K562 (cell line): ENCODE measurements around the gene TDRKH. TPM values are rescaled to one million over a fixed set of nuclear protein-coding genes. Genes with fewer than 3 reads are reported as not detected.

ENCODE experiments used
- MAZ ChIP-seq, 2 experiments: fragments of 450-650 bp in 1 of 2; sonication (generic) in 1 of 2; formaldehyde crosslinking; IDR thresholded peaks in 1 of 2; conservative IDR thresholded peaks in 1 of 2; 2 replicates each; pipeline versions ENCODE4 v1.4.0 to v1.5.0; 2020; ENCODE audit warnings: mild to moderate bottlenecking in 1 of 2, missing genetic modification reagents in 1 of 2
- MEF2A ChIP-seq: IDR thresholded peaks from 2 replicates; pipeline ENCODE4 v1.6.1; 2011; ENCODE audit warnings: low read depth, mild to moderate bottlenecking, low read length, moderate library complexity; ENCODE audit not compliant: control insufficient read depth
- NRF1 ChIP-seq, 2 experiments: fragments of 450-650 bp; IDR thresholded peaks in 1 of 2; conservative IDR thresholded peaks in 1 of 2; 2 replicates each; pipeline ENCODE4 v1.6.1; 2014; ENCODE audit warnings: mild to moderate bottlenecking in 2 of 2
- RHOXF2B ChIP-seq: fragments of 250-450 bp; sonication (Bioruptor Pico); conservative IDR thresholded peaks from 2 replicates; pipeline ENCODE4 v1.5.1; 2021
- SIRT6 ChIP-seq: IDR thresholded peaks from one replicate; pipeline ENCODE4 v1.6.1; 2012; ENCODE audit warnings: low read depth, mild to moderate bottlenecking, control low read depth, inconsistent platforms, low read length, moderate library complexity
- SMARCA4 ChIP-seq: fragments of 450-650 bp; IDR thresholded peaks from 2 replicates; pipeline ENCODE4 v1.6.1; 2016
- SPI1 ChIP-seq: IDR thresholded peaks from 2 replicates; pipeline ENCODE4 v1.6.1; 2011; ENCODE audit warnings: low read depth, low read length, control low read depth, borderline replicate concordance
- SUPT5H ChIP-seq: fragments of 450-650 bp; IDR thresholded peaks from 2 replicates; pipeline ENCODE4 v1.6.1; 2016
- ZBTB7A ChIP-seq: IDR thresholded peaks from 2 replicates; pipeline ENCODE4 v1.6.1; 2011; ENCODE audit warnings: low read depth, mild to moderate bottlenecking, low read length, moderate library complexity, borderline replicate concordance; ENCODE audit not compliant: control insufficient read depth
- ZNF584 ChIP-seq: fragments of 200-800 bp; sonication (Bioruptor generic); IDR thresholded peaks from 2 replicates; pipeline ENCODE4 v1.6.1; 2016; ENCODE audit warnings: low read depth, mild to moderate bottlenecking, missing genetic modification characterization, missing compliant biosample characterization
- ZNF589 ChIP-seq: fragments of 200-800 bp; sonication (Bioruptor generic); IDR thresholded peaks from 2 replicates; pipeline ENCODE4 v1.6.1; 2016; ENCODE audit warnings: low read depth, missing genetic modification characterization, missing compliant biosample characterization
- ZNF766 ChIP-seq: fragments of 200-800 bp; sonication (Bioruptor generic); conservative IDR thresholded peaks from 2 replicates; pipeline ENCODE4 v1.6.1; 2016; ENCODE audit warnings: missing genetic modification characterization, missing compliant biosample characterization
- ZNF830 ChIP-seq: fragments of 250-450 bp; sonication (Bioruptor Pico); IDR thresholded peaks from 2 replicates; pipeline ENCODE4 v1.5.0; 2021; ENCODE audit warnings: mild to moderate bottlenecking
- polyA plus RNA-seq, 8 experiments: library from polyadenylated mRNA; depleted of rRNA in 4 of 8; stranded (reverse) in 5 of 8; unstranded in 3 of 8; fragments of >200 nt; fragmentation: Nextera tagmentation in 2 of 8; fragmentation: Illumina TruSeq in 1 of 8; extraction: Ambion mirVana in 2 of 8; extraction: Trizol in 1 of 8; gene quantifications; 2 replicates each; pipeline versions ENCODE4 v1.2.1 to v1.2.3, GENCODE V29; 2011 to 2014; ENCODE audit warnings: inconsistent platforms in 1 of 8, missing spikeins in 1 of 8
- total RNA-seq, 7 experiments: library from RNA; depleted of rRNA in 6 of 7; stranded (reverse); fragments of >200 nt in 6 of 7; fragmentation: Illumina TruSeq in 2 of 7; extraction: Trizol in 2 of 7; gene quantifications; 2 replicates each; pipeline versions ENCODE4 v1.2.1 to v1.2.3, GENCODE V29; 2011 to 2021; ENCODE audit warnings: low replicate concordance in 1 of 7
- TF ChIP-seq, protein P1 (sequence below): fragments of 250-450 bp; sonication (Bioruptor Pico); IDR thresholded peaks from 2 replicates; pipeline ENCODE4 v1.5.1; 2021; ENCODE audit warnings: mild to moderate bottlenecking
- TF ChIP-seq, protein P2 (sequence below), 2 experiments: IDR thresholded peaks; 2 replicates each; pipeline ENCODE4 v1.6.1; 2012; ENCODE audit warnings: improper control_type of control experiment in 2 of 2, low read depth in 2 of 2, low read length in 2 of 2, borderline replicate concordance in 1 of 2
- TF ChIP-seq, protein P3 (sequence below): fragments of 450-650 bp; IDR thresholded peaks from 2 replicates; pipeline ENCODE4 v1.6.1; 2018; ENCODE audit warnings: mild to moderate bottlenecking, low read depth; ENCODE audit not compliant: partially characterized antibody
- TF ChIP-seq, protein P4 (sequence below): IDR thresholded peaks from 2 replicates; pipeline ENCODE4 v1.6.1; 2012; ENCODE audit warnings: low read depth, low read length, improper control_type of control experiment, borderline replicate concordance

The TDRKH gene
- total and polyA plus RNA-seq, 9 of the 15 experiments (the other 6 are each of a cell fraction or from before 2014, with no cell fraction given): 4.3 to 21.3 (median 8.4) TPM

DNA sequence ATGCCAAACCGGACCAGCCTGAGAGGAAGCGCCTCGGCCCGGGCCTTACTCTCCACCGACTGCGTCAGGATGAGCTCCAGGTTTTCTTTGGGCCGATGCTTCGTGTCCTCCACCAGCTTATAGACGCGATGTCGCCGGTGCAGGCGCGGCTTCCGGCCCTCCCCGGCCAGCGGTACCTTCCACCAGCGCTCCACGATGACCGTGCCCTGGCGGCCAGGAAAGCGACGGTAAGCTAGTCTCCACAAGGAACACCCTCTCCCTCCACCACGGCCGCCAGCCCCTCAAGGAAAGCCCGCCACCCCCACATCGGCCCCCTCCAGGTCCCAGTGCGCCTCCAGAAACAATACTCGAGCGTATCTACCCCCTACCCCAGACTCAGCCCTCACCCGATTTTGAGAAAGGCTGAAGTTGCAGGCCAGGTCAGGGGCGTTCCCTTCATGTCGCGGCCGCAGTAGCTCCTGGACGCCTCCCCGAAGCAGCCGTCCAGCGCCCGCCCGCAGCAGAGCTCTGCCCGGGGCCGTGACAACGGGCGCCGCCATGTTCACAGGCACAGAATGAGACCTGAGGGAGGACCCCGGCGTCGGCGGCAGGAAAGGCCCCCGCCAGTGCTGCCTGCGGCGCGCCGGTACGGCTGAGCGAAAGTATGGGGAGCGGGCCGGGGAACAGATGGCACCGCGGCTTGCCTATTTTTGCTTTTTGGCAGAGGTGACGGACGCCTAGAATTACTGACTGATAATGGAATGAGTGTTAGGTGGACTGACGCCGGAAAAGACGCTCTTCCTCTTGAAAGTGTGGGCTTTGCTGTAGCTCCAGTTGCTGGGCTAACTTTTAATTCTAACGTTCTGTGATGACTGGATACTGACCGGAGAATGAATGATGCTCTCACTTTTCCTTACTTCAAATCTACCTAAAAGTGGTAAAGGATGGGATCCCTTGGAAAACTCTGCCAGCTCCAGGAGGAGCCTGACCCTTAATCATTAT, 27.1 kb downstream of the TDRKH start, which contains the start of gene MRPL9 (continued):
- TF ChIP-seq, protein P1, sequence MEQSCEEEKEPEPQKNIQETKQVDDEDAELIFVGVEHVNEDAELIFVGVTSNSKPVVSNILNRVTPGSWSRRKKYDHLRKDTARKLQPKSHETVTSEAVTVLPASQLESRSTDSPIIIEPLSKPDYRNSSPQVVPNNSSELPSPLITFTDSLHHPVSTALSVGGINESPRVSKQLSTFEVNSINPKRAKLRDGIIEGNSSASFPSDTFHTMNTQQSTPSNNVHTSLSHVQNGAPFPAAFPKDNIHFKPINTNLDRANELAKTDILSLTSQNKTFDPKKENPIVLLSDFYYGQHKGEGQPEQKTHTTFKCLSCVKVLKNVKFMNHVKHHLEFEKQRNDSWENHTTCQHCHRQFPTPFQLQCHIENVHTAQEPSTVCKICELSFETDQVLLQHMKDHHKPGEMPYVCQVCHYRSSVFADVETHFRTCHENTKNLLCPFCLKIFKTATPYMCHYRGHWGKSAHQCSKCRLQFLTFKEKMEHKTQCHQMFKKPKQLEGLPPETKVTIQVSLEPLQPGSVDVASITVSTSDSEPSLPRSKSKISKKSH (CRISPR knock-in tag): no peak
- TF ChIP-seq, protein P2, sequence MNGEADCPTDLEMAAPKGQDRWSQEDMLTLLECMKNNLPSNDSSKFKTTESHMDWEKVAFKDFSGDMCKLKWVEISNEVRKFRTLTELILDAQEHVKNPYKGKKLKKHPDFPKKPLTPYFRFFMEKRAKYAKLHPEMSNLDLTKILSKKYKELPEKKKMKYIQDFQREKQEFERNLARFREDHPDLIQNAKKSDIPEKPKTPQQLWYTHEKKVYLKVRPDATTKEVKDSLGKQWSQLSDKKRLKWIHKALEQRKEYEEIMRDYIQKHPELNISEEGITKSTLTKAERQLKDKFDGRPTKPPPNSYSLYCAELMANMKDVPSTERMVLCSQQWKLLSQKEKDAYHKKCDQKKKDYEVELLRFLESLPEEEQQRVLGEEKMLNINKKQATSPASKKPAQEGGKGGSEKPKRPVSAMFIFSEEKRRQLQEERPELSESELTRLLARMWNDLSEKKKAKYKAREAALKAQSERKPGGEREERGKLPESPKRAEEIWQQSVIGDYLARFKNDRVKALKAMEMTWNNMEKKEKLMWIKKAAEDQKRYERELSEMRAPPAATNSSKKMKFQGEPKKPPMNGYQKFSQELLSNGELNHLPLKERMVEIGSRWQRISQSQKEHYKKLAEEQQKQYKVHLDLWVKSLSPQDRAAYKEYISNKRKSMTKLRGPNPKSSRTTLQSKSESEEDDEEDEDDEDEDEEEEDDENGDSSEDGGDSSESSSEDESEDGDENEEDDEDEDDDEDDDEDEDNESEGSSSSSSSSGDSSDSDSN (IDR thresholded peaks at IDR 0.05; ENCODE audit: borderline replicate concordance in 1 of 2, low read depth in 2 of 2, low read length in 2 of 2): no peak
- TF ChIP-seq NRF1 (conservative IDR thresholded peaks at IDR 0.05 in 1 of 2, IDR thresholded peaks at IDR 0.05 in 1 of 2) (peak; percentile 32 to 43; a peak in 3 of 4 replicates), ZNF584 (CRISPR knock-in tag) (no peak), RHOXF2B (CRISPR knock-in tag) (no peak), ZBTB7A (0 out of 2 replicates have a peak, but pooled peaks have one; percentile 43), ZNF589 (CRISPR knock-in tag) (peak; percentile 72; the same call in 1 of the 2 replicates), MAZ (CRISPR knock-in tag; conservative IDR thresholded peaks at IDR 0.05 in 1 of 2, IDR thresholded peaks at IDR 0.05 in 1 of 2) (peak; percentile 79 to 82), SIRT6 (no peak), ZNF766 (CRISPR knock-in tag) (peak; percentile 66; the same call in 1 of the 2 replicates), ZNF830 (CRISPR knock-in tag) (0 out of 2 replicates have a peak, but pooled peaks have one; percentile 35), MEF2A (no peak), SMARCA4 (no peak), SUPT5H (peak; percentile 86), SPI1 (no peak)
- TF ChIP-seq, protein P3, sequence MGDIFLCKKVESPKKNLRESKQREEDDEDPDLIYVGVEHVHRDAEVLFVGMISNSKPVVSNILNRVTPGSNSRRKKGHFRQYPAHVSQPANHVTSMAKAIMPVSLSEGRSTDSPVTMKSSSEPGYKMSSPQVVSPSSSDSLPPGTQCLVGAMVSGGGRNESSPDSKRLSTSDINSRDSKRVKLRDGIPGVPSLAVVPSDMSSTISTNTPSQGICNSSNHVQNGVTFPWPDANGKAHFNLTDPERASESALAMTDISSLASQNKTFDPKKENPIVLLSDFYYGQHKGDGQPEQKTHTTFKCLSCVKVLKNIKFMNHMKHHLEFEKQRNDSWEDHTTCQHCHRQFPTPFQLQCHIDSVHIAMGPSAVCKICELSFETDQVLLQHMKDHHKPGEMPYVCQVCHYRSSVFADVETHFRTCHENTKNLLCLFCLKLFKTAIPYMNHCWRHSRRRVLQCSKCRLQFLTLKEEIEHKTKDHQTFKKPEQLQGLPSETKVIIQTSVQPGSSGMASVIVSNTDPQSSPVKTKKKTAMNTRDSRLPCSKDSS: no peak
- TF ChIP-seq, protein P4, sequence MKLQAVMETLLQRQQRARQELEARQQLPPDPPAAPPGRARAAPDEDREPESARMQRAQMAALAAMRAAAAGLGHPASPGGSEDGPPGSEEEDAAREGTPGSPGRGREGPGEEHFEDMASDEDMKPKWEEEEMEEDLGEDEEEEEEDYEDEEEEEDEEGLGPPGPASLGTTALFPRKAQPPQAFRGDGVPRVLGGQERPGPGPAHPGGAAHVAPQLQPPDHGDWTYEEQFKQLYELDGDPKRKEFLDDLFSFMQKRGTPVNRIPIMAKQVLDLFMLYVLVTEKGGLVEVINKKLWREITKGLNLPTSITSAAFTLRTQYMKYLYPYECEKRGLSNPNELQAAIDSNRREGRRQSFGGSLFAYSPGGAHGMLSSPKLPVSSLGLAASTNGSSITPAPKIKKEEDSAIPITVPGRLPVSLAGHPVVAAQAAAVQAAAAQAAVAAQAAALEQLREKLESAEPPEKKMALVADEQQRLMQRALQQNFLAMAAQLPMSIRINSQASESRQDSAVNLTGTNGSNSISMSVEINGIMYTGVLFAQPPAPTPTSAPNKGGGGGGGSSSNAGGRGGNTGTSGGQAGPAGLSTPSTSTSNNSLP: no peak
